ENCODE data around the gene ABCC9.
"Not testable (repeated sequence)": the region's sequence is repeated elsewhere in the genome, so short reads cannot be mapped to it uniquely, and the experiment has no call there.

ABCC9 gene

DNA sequence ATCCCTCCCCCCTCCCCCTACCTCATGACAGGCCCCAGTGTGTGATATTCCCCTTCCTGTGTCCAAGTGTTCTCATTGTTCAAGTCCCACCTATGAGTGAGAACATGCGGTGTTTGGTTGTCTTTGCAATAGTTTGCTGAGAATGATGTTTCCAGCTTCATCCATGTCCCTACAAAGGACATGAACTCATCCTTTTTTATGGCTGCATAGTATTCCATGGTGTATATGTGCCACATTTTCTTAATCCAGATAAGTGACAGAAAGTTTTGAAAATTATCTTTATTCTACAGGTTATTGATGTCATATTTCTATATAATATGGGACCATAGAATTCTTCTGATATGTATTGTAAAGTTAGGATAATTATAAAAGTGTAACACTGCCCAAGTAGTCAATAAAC is 11.3 kb downstream of the ABCC9 start:
- DNase-seq: not testable (repeated sequence)

GRCh38 chr12:21925296-21925913 is 15.8 kb downstream of the ABCC9 start:
- no peak for DNase-seq

GRCh38 chr12:21921436-21921835 is 19.8 kb downstream of the ABCC9 start:
- no peak for DNase-seq

DNA sequence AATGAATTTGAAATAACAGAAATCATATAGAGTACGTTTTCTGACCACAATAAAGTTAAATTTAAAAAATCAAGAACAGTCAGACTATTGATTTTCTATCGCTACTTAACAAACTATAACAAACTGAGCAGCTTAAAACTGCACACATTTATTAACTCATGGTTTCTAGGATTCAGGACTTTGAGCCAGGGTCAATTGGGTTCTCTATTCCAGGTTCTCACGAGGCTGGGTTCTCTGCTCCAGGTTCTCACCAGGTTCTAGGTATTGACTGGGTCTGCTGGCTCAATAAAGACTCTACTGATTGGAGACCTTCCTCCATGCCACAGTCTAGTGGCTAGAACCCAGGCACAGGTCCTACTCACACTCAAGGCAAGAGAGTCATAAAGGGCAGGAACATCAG is 22.8 kb downstream of the ABCC9 start:
- no peak for DNase-seq

- DNase-seq: no peak
Measured at GRCh38 chr12:21913823-21914222, 27.4 kb downstream of the ABCC9 start.

- DNase-seq: no peak
Measured at GRCh38 chr12:21912318-21912717, 28.9 kb downstream of the ABCC9 start.

DNA sequence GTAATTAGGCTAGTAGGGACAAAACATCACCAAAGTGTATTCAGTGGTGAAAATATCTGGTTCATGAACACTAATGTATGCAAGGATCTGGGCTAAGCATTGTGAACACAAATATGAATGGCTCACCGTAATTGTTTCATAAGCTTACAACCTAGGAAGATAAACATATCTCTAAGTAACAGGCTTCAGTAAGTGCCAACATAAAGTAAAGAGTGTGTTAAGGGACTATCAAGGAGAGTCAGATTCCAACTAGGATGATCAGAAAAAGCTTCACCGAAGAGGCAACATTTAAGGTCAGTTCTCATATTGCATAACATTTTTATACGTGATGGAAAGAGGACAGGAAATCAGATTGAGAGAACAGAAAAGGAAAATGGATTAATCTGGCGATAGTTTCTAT is 29.4 kb downstream of the ABCC9 start:
- DNase-seq: no peak

GRCh38 chr12:21910657-21911056 is 30.6 kb downstream of the ABCC9 start:
- no peak for DNase-seq

- no peak for DNase-seq
Measured at GRCh38 chr12:21907948-21908837, 33.0 kb downstream of the ABCC9 start.

DNA sequence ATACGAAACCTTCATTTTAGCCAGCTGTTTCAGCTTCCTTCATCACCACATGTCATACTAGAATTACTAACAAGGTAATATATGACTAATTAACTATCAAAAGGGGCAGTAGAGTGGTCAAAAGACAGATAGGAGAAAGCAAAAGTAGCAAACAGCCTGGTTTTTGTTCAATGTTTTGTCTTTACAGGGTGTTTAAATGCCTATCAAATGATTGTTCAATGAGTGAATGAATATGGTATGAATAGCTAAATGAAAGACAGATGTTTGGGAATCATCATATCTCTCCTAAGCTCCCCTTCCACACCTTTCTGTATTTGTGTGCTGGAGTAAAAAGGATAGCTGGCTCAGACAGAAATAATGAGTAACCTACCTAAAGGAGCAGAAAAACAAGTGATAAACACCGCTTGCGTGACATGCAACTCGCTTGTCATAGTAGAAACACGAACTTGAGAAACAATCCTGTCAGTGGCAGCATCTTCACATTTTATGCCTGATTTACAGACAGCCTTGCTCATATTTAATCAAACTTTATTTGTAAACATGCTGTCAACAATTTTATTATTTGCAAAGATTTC is 34.2 kb downstream of the ABCC9 start:
- no peak for DNase-seq

DNA sequence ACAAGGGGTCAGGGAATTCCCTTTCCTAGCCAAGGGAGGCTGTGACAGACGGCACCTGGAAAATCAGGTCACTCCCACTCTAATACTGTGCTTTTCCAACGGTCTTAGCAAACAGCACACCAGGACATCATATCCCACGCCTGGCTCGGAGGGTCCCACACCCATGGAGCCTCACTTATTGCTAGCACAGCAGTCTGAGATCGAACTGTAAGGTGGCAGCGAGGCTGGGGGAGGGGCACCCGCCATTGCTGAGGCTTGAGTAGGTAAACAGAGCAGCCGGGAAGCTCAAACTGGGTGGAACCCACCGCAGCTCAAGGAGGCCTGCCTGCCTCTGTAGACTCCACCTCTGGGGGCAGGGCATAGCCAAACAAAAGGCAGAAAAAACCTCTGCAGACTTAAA is 41.7 kb downstream of the ABCC9 start:
- DNase-seq: not testable (repeated sequence)

GRCh38 chr12:21895651-21896050 is 45.6 kb downstream of the ABCC9 start:
- DNase-seq: no peak

GRCh38 chr12:21894792-21895595 is 46.2 kb downstream of the ABCC9 start:
- DNase-seq: no peak

DNA sequence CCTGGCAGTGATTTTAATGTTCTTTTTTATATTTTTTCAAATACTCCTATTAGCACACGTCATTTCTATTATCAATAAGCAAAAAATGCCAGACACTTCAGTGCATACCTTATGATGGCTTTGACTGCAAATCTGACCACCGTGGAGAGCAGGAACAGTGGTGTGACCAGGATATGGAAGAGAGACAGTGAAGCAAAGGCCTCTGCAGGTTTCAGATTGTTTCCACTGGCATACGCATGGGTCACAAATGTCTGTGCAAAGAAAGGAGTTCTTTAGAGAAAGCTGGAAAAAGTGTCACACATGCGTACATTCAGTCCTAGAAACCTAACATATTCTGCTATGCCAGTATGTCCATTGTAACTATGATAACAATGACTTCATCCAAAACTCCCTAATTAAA is 47.3 kb downstream of the ABCC9 start:
- DNase-seq: no peak

- DNase-seq: no peak
Measured at GRCh38 chr12:21892341-21892740, 48.9 kb downstream of the ABCC9 start.

GRCh38 chr12:21891751-21892217 is 49.4 kb downstream of the ABCC9 start:
- DNase-seq: peak; percentile 43

DNA sequence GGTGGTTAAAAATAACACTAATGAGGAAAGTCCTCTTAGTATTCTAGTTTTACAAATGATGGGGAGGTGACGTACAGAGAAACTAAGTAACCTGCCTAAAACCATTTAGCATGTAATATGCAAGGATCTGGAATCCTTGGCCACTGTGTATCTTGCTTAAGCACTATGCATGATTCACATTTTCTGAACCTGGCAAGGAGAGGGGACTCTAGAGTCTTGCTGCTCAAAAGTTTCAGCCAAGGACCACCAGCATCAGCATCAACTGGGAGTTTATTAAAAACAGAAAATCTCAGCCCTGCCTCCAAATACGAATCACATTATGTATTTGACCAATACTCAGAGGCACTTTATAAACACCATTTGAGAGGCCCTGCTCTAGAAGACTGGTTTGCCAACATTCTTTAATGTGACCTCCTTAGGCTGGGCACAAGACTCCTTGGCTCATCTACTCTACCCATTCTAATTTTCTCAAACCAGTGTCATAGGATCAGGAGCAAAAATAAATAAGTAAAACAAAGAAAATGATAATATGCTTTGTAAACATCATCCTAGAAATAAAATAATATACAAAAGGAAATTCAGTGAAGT is 52.9 kb downstream of the ABCC9 start:
- DNase-seq: no peak

- DNase-seq: no peak
Measured at GRCh38 chr12:21884936-21885335, 56.3 kb downstream of the ABCC9 start.

GRCh38 chr12:21882635-21883034 is 58.6 kb downstream of the ABCC9 start:
- DNase-seq: no peak

DNA sequence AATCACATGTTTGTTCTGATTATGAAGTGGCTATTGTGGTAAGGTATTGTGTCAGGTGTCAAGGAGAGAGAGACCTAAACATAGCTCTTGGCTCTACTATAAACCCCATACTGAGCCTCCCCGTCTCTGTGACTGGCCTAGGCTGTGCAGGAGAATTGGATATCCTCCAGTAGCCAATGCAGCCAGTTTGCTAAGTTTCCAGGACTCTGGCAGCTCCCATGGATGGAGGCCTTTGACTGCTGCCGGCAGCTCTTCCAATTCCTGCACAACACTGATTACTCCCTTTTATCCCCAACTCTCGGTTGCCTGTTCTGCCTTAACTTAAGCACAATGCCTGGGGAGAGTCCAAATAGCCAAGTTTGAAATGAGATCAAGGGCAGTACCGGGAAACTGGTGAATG is 59.3 kb downstream of the ABCC9 start:
- peak; percentile 46 for DNase-seq

GRCh38 chr12:21879312-21879711 is 61.9 kb downstream of the ABCC9 start:
- DNase-seq: no peak

DNA sequence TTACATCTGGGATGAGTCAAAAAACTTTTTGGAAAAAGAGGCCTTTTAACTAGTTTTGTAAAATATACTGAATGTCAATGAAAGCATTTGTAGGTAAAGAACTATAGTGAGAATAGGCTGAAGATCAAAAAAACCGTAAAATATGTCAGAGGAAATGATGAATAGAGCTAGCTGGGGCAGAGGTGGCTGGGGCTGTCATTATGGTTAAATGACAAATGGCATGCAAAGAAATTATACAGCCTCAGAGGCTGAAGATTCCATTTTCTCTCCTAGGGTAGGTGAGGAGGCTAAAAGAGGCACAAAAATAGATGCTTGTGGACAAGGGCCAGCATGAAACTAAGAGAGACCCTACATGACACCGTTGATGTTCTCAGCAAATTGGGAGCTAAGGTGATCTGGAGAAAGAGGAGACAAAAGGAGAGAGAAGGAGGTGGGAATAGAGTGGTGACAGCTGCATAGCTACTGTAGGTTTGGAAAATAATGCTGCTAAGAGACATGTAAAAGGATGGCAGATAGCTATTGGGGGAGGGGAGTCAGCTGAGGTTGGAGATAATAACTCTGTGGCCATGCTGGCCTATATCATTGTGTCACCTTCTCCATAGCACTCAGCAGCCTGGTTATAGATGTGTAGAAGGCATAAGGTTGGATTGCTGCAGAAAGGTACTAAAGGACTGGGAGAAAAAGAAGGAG is 63.8 kb downstream of the ABCC9 start:
- no peak for DNase-seq

All from midbrain (tissue), 1 donor.